GM21390 (cell line): ENCODE measurements around the gene CSPG4.

Experiments
- ATAC-seq: cut with Tn5 transposase; IDR thresholded peaks from one replicate; pipeline ENCODE4 v1.9.1; 2021; ENCODE audit not compliant: unreplicated experiment

Gene CSPG4

DNA sequence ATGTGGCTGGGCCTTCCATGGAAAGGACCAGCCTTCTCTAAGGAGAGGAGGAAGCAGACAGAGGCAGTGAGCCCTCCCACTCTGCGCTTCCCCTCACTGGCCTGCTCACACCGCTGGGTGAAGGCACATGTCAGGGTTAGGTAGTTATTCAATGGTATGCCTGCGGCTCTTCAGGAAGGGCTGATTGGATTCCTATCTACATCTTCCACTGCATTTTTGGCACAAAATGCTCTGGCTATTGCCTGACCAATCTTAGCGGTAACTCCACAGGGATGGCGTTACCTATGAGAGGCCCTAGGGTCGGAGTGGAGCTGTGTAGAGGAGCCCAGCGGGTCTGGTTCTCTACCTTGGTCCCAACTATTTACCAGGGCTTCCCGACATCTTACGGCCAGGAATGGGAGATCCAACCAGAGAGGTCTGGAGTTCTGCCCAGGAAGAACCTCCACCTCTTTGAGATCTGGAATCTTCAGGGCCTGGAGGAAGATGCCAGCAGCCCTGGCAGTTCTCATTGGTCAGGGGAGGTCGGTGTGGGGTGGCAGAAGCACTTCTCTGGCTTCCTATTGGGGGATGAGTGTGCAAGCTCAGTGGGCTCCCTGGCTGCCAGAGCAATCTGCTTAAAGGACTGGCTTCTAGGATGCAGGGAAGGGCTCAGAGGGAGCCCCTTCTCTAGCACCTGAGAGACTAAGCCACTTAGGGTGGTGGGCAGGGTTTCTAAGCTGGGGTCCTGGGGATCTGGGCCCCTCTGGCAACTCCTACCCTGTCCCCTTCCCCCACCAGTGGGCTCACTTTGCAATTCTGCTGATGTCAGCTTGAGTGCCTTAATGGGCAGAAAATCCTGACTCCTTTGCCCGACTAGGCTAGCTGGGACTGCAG, 40.7 kb downstream of the CSPG4 start:
- no peak for ATAC-seq

DNA sequence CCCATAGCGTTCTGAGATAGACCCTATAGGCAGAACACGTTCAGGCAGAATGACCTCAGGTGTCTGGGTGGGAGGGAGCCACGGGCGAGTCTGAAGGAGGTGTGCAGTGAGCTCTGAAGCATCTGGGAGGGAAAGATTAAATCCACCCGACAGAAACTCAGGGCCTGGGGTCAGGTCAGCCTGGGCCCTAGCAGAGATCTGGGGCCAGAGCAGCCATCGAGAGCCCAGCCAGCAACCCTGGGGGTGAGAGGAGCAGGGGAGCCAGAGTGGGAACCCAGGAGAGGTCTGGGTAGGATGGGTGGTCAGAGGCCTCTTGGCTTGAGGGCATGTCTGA, 42.8 kb downstream of the CSPG4 start:
- no peak for ATAC-seq

DNA sequence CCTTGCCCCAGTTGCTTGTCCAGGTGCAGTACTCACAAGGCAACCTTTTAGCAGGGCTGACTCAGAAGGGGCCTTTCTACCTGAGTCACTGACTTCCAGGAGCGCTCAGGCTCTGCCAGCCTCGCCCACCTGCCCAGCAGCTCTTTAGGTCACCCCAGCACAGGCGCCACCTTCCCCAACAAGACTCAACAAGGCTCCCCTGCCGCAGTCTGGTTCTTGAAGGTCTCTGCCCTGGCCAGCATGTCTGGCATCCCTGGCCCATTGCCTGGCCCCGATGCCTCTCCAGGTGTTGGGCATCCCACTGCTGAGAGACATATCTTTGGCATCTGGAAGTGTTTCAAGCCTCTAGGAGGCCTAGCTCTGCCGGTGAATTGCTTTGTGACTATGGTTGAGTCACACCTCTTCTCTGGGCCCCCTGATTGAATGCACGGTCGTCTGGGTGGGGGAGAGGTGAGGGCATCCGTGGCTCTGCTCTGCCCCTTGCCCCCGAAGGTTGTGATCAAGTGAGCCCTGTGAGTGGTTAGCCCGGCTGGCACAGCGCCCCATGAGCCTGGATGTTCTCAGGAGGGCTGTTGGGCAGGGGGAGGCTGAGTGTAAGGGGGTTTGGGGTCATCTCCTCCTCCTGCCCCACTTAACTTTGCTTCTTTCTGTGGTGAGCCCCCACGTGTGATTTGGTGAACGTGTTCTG, 43.3 kb downstream of the CSPG4 start:
- no peak for ATAC-seq

DNA sequence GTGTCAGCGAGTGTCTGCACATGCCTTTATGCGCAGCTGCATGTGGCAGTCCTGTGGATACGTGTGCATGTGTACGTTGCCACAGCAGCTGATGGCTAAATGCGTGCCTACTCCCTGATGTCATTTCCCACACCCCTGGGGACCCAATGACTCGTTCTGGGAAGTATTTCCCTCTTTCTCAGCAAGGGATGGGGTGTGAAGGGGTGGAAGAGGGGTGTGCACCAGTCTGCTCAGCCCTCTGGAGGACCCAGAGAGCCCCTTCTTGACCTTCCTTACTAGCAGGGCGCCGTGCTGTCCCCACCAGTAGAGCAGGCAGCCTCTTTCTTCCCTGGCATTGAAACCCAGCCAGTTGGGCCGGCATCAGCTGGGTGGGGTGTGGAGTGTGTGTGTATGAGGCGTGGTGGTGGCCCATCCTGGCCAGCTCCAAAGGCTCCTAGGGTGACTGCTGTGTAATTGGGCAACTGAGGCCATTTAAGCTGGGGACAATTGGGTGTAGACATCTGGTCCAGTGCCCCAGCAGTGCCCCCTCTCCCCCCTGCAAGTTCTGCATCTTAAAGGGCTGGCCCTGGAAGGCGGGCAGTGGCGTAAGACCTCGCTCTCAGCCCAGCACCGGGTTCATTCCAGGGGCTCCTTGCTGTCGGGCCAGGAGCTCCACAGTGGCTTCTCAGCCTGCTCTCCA, 45.7 kb downstream of the CSPG4 start:
- ATAC-seq: no peak

DNA sequence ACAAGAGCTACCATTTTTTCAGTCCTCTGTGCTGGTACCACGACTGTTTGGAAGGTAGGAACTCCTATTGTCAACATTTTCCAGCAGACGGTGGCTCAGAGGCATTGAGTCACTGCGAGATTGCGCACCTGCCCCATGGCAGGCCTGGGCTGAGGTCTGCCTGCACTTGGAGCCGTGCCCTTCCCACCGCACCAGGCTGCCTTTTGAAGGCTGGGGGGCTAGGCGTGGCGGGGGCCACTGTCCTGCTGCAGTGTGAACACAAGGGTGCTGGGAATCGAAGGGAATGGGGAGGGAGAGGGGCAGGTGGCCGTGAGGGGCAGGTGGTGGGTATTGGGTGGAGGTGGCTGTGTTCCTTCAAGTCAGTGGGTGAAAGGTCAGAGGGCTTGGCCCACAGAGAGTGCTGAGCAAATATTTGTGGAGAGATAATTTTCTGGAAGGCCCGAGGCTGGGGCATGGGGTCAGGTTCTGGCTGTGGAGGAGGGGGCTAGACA, 48.7 kb downstream of the CSPG4 start:
- ATAC-seq: no peak

DNA sequence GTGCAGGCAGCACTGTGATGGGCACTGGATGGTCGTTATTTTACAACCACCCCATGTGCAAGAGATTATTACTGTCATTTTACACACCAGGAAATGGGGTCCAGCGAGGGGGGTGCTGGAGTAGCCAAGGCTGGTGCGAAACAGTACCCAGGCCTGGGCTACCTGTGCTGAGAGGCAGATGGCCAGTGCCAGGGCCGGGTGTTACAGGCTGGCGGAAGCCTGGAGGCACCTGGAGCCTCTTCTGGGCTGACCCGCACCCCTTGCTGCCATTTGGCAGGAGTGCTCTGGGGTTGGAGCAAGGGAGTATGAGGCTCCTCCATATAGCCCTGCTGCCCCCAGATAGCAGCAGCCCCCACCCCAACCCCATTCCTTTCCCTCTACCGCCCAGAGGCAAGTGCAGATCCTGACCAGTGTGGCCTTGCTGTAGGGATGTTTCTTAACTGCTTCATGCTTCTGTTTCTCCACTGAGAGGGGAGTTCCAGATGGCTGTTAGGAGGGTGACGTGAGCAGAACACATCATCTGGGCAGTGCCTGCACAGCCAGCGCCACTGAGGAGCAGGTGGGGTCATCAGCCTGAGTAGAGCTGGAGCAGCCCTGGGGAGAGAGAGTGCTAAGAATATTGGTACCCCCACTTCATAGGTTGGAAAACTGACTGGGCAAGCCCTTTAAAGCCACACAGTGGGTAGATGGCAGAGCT, 49.7 kb downstream of the CSPG4 start:
- no peak for ATAC-seq

DNA sequence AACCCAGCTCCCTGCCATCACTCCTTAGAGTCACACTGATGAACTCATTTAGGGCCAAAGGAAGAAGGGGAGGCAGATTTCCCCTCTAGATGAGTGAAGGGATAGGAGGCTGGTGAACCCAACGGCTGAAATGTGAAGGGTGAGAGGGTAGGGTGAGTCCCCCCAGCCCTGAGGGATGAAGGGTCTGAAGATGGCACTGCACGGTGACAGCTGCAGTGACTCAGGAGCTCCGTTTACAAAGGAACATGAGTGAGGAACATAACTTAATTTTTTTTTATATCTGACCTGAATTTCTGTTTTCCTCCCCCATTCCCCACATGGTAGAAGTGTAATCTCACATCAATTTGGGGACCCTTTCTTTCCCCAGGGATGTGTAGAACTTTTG, 50.9 kb downstream of the CSPG4 start:
- ATAC-seq: no peak

DNA sequence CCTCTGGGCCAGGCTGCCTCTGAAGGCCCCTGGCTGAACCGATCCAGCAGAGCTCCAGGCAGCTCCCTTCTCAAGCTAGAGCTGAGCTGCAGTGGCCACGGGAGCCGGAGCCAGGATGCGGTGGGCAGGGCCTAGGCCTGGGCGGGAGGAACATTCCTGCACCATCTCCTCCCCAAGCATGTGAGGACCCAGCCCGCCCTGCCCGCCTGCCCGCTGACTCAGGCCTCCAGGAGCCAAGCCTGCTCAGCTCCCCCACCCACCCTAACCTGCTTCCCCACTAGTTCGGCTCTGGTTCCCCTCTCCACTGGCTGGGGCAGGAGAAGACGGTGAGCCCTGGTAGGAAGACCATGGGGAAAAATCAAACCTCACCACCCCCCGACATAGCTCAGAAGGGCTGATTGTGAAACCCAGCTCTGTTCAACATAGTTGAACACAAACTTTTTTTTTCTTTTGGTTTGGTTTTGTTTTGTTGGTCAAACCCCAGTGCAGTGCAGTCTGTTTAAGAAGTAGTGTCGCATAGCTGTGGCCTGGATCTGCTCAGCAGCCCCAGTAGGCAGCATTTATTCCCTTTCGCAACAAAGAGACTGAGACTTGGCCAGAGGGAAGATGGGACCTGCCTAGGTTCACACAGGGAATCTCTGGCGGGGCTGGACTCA, 51.4 kb downstream of the CSPG4 start:
- no peak for ATAC-seq

DNA sequence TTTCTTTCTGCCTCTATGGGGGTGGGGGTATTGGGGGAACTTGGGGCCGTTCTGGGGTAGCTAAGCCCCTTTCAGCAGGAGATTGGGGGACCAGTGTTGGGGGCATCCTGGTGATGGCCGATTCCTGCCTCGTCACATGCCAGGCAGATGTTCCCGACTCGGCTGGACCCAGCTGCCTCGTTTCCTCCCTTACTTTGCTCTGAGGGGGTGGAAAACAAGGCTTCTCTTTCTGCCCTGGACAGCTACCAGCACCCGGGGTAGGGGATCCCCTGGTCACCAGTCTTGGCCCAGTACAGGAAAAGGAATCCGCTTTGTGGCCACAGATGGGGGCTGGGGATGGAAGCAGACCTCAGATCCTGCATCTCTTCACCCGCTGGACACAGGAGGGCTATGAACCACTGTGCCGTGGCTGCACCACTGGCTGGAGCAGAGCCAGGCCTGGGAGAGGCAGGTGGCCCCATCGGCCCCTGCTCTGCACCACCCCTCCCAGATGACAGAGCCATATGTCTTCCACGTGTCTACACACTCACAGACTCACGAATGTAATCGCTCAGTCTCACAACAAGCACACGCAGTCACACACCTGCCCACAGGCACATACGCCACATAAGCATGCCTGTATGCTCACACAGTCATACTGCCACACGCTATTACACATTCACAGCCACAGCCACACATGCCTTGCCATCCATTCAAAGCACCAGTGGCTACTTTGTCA, 52.6 kb downstream of the CSPG4 start:
- ATAC-seq: no peak

DNA sequence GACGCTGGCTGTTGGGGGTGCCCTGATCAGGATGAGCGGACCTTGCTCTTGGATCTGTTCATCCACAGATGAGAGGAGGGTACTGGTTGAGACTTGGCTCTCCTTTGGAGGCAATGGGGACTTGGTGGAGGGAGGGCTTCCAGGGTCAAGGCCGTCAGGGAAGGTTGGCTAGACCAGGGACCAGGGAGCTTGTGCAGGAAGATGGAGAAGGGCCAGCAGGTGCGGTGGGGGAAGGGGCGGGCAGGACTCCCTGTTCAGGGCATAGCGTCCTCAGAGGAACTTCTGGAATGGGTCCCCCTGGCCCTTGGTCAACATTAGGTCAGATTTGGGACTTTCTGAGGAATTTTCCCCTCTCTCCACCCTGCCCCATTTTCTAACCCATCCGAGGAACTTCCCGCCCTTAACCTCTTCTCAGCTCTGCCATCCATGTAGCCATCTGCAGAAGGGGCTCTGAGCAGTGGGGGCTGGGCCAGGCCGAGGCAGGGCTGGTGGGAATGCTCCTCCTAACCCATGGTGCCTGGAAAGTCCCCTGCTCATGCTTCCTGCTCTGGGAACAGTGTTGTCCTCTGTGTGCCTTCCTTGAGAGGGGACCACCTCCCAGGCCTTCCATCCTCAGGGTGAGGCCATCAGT, 53.4 kb downstream of the CSPG4 start:
- no peak for ATAC-seq

DNA sequence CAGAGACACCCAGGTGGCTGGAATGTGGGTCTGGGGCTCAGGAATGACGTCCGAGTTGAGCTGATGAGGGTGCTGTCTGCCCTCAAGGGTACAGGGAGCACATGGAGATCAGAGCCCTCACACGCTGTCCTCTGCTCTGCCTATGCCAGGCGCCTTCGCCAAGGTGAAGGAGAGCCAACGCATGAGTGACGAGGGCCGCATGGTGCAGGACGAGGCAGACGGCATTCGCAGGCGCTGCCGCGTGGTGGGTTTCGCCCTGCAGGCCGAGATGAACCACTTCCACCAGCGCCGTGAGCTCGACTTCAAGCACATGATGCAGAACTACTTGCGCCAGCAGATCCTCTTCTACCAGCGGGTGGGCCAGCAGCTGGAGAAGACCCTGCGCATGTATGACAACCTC, 55.8 kb downstream of the CSPG4 start:
- ATAC-seq: no peak

DNA sequence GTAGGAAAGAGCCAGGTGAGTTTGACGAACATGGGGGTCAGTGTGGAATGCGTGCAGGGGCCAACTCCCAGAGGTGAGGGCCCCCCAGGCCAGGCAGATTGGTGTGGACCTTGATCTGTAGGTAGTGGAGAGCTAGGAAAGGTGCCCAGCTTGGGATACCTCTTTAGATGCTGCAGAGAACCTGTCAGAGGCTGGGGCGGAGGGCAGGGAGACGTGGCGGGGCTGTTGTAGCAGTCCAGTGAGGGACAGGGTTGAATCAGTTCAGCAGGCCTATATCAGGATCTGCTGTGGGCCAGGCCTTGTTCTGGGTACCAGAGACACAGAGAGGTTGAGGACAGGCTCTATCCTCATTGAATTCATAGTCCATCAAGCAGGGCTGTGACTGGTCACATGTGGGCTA, 56.3 kb downstream of the CSPG4 start:
- ATAC-seq: no peak

DNA sequence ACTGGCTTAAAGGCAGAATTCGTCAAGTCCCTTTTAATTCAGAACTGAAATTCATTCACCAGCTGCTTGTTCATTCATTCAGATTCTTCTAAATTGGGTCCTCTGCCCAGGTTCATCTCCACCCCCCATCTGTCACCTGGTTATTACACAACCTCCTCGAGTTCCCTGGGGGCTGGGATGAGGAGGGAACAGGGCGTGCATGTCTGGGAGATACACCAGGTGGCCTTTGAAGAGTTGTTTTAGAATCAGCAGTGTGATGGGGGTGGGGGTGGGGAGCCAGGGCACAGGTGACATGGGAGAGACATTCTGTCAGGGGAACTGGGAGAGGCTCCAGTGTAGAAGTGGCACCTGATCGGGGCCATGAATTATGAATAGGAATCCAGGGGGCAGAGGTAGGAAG, 56.7 kb downstream of the CSPG4 start:
- ATAC-seq: no peak

DNA sequence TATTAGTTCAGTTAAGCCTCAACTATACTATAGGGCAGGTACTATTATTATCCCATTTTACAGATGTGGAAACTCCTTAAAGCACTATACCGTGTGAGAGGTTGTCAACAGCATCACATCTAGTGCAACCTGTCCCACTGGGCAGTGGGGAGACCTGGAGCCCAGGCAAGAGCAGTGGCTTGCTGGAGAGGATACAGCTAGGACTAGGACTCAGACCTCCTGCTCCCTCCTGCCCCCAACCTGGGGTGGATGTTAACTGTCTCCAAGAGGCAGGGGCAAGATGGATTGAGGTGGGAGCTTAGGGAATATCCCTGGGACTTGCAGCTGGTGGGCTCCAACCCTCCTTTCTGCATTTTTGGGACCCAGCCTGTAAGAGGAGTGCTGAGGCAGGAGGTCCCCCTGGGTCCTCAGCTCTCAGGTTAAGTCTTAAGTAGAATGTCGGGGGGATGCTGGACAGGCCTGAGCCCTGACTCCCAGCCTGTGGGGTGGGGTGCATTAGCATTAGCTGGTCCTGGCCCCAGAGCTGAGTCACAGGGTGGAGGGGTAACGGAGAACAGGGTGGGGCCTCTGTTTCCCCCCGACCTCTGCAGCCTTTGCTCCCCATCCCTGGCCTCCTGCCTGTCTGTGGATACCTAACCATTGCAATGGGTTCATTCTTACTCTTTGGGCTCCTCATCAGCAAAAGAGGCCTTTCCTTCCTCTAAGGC, 58.3 kb downstream of the CSPG4 start:
- ATAC-seq: no peak

DNA sequence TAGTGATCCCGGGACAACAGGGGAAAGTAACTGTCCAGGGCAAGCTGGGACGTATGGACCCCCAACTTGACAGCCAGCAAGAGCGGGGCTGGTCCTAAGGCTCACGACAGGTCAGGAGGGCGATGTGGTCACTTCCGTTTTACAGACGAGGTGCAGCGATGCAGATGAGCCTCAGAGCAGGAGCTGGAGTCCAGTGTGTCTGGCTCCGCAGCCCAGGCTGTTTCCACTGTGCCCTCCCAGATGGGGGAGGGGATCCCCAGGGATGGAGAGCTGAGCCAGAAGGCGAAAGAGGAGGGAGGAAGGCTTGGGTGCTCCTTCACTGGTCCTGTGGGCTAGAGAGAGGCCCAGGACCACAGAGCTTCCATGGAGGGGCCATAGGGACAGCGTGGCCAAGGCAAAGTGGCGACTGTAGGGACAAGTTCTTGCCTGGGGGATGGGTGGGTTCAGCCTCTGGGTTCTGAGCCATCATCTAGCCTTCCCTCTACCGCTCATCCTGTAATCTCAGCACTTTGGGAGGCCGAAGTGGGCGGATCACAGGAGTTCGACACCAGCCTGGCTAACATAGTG, 59.2 kb downstream of the CSPG4 start:
- no peak for ATAC-seq

DNA sequence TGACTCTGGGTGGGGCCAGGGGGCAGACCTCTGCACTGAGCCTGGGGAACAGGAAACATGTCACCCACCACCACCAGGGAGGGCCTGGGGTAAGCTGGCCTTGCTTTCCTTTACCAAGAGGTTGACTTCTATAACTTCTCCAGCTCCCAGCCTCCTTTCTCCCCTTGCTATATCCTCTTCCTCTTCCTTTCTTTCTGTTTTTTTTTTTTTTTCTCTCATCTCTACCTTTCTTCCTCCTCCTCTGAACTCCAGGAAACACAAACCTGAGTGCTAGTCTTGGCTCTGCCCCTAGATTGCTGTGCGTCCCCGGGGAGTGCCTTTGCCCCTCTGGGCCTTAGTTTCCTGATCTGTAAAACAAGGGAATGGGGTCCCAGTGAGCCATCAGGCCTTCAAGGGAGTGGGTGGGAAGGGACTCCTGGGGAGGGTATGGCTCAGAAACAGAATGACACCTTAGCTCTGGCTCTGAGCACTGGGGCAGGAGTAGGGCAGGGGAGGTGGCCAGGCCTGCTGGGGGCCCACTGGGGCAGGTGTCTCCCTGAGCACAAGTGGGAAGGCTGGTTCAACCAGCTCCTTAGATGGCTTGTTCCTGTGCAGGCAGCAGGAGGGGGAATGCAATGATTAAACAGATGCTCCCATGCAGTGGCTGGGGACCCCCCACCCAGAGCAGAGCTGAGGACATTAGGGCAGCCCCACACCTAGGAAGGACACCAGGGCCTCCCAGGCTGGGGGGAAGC, 60.7 kb downstream of the CSPG4 start:
- no peak for ATAC-seq

DNA sequence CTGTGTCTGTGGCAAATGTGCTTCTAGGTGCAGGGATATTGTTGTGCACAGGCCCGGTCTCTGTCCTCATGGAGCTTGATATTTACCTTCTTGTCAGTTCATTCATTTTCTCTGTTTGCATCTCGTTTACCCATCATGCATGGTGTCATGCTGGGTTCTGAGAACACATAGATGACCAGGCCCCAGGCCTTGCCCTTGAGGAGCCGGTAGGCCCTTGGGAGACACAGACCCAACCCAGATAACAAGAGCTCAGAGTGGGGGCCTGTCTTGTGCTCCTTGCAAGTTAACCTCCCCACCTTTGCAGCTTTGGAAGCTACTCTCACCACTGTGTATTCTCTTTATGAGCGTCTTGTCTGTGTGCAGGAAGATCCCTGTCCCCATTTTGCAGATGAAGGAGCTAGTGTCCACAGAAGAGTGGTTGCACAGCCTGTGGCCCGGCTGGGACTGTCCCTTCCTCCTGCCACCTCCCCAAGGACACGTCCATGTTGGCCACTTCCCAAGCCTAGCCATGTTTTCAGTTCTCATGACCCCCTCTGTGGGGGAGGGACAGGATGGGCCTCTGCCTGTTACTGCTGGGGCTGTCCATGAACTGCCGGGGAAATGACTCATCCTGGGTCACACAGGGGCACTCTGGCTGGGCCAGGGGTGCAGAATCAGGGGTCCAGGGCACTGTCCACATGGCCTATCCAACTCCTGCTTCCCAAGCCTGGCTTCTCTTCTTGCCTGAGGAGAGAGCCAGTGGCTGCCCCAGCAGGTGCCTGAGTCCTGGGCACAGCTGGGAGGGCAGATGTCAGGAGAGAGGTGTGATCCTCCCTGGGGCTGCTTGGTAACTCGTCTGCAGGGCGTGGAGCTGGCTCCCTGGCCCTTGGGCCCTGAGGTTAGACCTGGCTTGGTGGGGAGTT, 61.5 kb downstream of the CSPG4 start:
- ATAC-seq: no peak
